Panc1 (cell line): Measurements from ENCODE around the gene NPW. TPM values are rescaled to one million over a fixed set of nuclear protein-coding genes. Genes with fewer than 3 reads are reported as not detected.
A peak's percentile ranks its signal among the peaks of the same experiment; 100 is the strongest.

Experiments used
- ATAC-seq: fragments of 200-7000 bp; cut with Tn5 transposase; 2 replicates; pipeline ENCODE4 v1.9.1; 2020; ENCODE audit warnings: mild to moderate bottlenecking, moderate library complexity
- BruUV-seq: library from RNA; stranded (reverse); fragments of 400-500 nt; replicated peaks from 2 replicates; lab custom pipeline; 2021; lab: Mats Ljungman, UMichigan
- CTCF ChIA-PET: fragments of 300-600 bp; sonication (Branson Sonifier 250); formaldehyde crosslinking; loops from one replicate; lab custom pipeline; 2022; ENCODE audit warnings: antibody characterized with exemption; lab: Charles Lee
- POLR2A ChIA-PET: fragments of 300-600 bp; sonication (Branson Sonifier 250); formaldehyde crosslinking; loops from one replicate; lab custom pipeline; 2022; ENCODE audit warnings: antibody characterized with exemption; lab: Charles Lee
- DNase-seq: peaks from one replicate; pipeline ENCODE4 v3.0.0-alpha.2; 2010; ENCODE audit warnings: low read depth, low spot score
- H3K27ac ChIP-seq: 2 replicates; pipeline ENCODE4 v1.5.1; 2011; ENCODE audit warnings: mild to moderate bottlenecking, low read length, inconsistent platforms
- H3K27me3 ChIP-seq: fragments of 200-500 bp; sonication (Bioruptor generic); 2 replicates; pipeline ENCODE4 v1.6.0; 2014; ENCODE audit warnings: low read length, inconsistent platforms; ENCODE audit not compliant: control insufficient read depth, insufficient read depth
- H3K36me3 ChIP-seq: fragments of 200-500 bp; sonication (Bioruptor generic); 2 replicates; pipeline ENCODE4 v1.5.1; 2014; ENCODE audit warnings: inconsistent platforms, mild to moderate bottlenecking, low read length, moderate library complexity; ENCODE audit not compliant: control insufficient read depth, insufficient read depth
- H3K4me1 ChIP-seq: 2 replicates; pipeline ENCODE4 v1.5.1; 2011; ENCODE audit warnings: inconsistent platforms, mild to moderate bottlenecking, low read length, moderate library complexity; ENCODE audit not compliant: control insufficient read depth, insufficient read depth
- H3K4me3 ChIP-seq, 2 experiments: 2 replicates each; pipeline ENCODE4 v1.5.1; 2011 to 2012; ENCODE audit warnings: low read depth in 2 of 2, low read length in 2 of 2, mild to moderate bottlenecking in 2 of 2, inconsistent platforms in 1 of 2, moderate library complexity in 1 of 2
- H3K9me3 ChIP-seq: fragments of 200-500 bp; sonication (Bioruptor generic); 2 replicates; pipeline ENCODE4 v1.5.1; 2014; ENCODE audit warnings: low read depth, mild to moderate bottlenecking, inconsistent platforms, low read length, moderate library complexity; ENCODE audit not compliant: control insufficient read depth, insufficient read depth
- POLR2AphosphoS5 ChIP-seq: IDR thresholded peaks from 2 replicates; pipeline ENCODE4 v1.6.1; 2012; ENCODE audit warnings: mild to moderate bottlenecking, low read depth, low read length, moderate library complexity
- SIN3A ChIP-seq: IDR thresholded peaks from 2 replicates; pipeline ENCODE4 v1.6.1; 2012; ENCODE audit warnings: low read depth, mild to moderate bottlenecking, low read length, moderate library complexity, borderline replicate concordance; ENCODE audit not compliant: insufficient read depth
- TCF7L2 ChIP-seq: IDR thresholded peaks from 2 replicates; pipeline ENCODE4 v1.6.1; 2011; ENCODE audit warnings: mild to moderate bottlenecking, low read depth, low read length, inconsistent platforms
- in situ Hi-C: cut with HindIII; loops from 2 replicates; pipeline ENCODE4 v1.10.0; 2016; ENCODE audit warnings: low sequenced_read_pairs, low pct_unique_long_range_greater_than_20kb
- intact Hi-C: fragments of 100-400 bp; cut with micrococcal nuclease; formaldehyde crosslinking; loops from one replicate; pipeline ENCODE4 v1.10.0; 2022; ENCODE audit not compliant: unreplicated experiment
- total RNA-seq: library from RNA; stranded (reverse); gene quantifications from one replicate; pipeline ENCODE4 v1.2.1, GENCODE V29; 2021; ENCODE audit not compliant: unreplicated experiment
- TF ChIP-seq, protein P1 (sequence below), 2 experiments: IDR thresholded peaks; 2 replicates each; pipeline ENCODE4 v1.6.1; 2011 to 2012; ENCODE audit warnings: low read depth in 2 of 2, control low read depth in 1 of 2, low read length in 1 of 2, mild to moderate bottlenecking in 1 of 2, moderate library complexity in 1 of 2; ENCODE audit not compliant: insufficient read depth in 1 of 2
- TF ChIP-seq, protein P2 (sequence below): fragments of 450-650 bp; IDR thresholded peaks from 2 replicates; pipeline ENCODE4 v1.5.1; 2017; ENCODE audit warnings: mild to moderate bottlenecking

NPW gene
- total RNA-seq, 1 experiment from 2014 or later: 15.3 TPM

DNA sequence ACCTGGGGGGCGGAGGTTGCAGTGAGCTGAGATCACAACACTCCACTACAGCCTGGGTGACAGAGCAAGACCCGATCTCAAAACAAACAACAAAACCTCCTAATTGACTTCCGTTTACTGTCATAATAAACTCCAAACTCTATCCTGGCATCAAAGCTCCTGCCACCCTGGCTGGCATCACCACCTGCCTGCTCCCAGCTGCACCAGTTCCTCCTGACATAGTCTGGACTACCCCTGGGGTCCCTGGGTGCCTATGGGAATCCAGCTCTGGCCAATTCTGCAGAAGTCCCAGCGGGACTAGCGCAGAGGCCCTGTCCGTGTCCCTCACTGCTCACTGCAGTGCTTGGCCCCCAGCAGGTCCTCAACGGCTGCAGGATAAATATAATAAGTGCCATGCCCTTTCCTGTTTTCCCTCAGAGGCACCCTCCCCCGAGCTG, 27.3 kb downstream of the NPW start:
- no peaks in the 10 kb centered on the region for H3K9me3 ChIP-seq
- in situ Hi-C loops (no loop called here), intact Hi-C loops (no loop called here)
- H3K4me1 ChIP-seq: peaks cover 21% of the 10 kb centered on the region
- POLR2A ChIA-PET: no interaction called here
- CTCF ChIA-PET: no interaction called here
- BruUV-seq: no TSS peak
- H3K27ac ChIP-seq: peak overlapping the region; percentile 72
- no peaks in the 10 kb centered on the region; the same call in 1 of the 2 replicates for H3K36me3 ChIP-seq
- no peak for DNase-seq
- H3K4me3 ChIP-seq: peak overlapping the region; percentile 77 to 96
- ATAC-seq: peak; percentile 55
- TF ChIP-seq TCF7L2 (no peak), SIN3A (no peak), POLR2AphosphoS5 (no peak)
- TF ChIP-seq, protein P1, sequence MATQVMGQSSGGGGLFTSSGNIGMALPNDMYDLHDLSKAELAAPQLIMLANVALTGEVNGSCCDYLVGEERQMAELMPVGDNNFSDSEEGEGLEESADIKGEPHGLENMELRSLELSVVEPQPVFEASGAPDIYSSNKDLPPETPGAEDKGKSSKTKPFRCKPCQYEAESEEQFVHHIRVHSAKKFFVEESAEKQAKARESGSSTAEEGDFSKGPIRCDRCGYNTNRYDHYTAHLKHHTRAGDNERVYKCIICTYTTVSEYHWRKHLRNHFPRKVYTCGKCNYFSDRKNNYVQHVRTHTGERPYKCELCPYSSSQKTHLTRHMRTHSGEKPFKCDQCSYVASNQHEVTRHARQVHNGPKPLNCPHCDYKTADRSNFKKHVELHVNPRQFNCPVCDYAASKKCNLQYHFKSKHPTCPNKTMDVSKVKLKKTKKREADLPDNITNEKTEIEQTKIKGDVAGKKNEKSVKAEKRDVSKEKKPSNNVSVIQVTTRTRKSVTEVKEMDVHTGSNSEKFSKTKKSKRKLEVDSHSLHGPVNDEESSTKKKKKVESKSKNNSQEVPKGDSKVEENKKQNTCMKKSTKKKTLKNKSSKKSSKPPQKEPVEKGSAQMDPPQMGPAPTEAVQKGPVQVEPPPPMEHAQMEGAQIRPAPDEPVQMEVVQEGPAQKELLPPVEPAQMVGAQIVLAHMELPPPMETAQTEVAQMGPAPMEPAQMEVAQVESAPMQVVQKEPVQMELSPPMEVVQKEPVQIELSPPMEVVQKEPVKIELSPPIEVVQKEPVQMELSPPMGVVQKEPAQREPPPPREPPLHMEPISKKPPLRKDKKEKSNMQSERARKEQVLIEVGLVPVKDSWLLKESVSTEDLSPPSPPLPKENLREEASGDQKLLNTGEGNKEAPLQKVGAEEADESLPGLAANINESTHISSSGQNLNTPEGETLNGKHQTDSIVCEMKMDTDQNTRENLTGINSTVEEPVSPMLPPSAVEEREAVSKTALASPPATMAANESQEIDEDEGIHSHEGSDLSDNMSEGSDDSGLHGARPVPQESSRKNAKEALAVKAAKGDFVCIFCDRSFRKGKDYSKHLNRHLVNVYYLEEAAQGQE (IDR thresholded peaks at IDR 0.05; ENCODE audit: insufficient read depth in 1 of 2, low read depth in 2 of 2, low read length in 1 of 2): no peak
- TF ChIP-seq, protein P2, sequence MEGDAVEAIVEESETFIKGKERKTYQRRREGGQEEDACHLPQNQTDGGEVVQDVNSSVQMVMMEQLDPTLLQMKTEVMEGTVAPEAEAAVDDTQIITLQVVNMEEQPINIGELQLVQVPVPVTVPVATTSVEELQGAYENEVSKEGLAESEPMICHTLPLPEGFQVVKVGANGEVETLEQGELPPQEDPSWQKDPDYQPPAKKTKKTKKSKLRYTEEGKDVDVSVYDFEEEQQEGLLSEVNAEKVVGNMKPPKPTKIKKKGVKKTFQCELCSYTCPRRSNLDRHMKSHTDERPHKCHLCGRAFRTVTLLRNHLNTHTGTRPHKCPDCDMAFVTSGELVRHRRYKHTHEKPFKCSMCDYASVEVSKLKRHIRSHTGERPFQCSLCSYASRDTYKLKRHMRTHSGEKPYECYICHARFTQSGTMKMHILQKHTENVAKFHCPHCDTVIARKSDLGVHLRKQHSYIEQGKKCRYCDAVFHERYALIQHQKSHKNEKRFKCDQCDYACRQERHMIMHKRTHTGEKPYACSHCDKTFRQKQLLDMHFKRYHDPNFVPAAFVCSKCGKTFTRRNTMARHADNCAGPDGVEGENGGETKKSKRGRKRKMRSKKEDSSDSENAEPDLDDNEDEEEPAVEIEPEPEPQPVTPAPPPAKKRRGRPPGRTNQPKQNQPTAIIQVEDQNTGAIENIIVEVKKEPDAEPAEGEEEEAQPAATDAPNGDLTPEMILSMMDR: no peak
- H3K27me3 ChIP-seq: no peaks in the 10 kb centered on the region

DNA sequence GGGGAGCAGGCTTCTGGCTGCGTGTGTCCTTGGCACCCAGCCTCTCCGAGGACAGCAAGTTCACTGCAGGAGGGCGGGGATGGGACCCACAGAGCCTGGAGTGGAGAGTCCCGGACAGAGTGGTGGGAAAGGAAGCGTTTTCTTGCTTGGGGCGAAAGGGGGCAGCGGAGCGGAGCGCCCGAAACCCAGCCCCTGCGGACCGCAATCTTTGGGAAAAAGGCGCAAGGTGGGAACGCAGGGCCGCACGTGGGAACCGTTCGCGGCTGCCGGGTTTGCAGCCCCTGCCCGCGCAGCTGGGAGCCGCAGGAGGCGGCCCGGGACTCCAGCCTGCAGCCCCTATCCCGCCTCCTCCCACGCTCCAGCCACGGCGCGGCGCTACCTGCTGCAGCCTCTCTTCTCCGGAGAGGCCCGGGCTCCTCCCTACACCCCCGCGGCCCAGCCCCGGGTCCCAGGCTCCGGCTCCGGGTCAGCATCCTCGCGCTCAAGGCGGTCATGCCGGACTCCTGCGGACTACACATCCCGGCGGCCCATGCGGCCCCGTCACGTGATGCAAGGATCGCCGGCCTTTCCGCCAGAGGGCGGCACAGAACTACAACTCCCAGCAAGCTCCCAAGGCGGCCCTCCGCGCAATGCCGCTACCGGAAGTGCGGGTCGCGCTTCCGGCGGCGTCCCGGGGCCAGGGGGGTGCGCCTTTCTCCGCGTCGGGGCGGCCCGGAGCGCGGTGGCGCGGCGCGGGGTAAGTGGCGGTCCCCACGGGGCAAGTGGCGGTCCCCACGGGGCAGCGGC, 27.9 kb downstream of the NPW start, which contains the start of the genes NTHL1 and TSC2:
NTHL1 (minus strand) TSS at position 505 of the 786 bp plus-strand sequence; CDS start at position 494, 11 bp downstream.
TSC2 (plus strand) TSS at position 656 of the 786 bp plus-strand sequence. CDS start 631 bp downstream, outside the sequence.
- Histone ChIP-seq H3K36me3 (no peaks in the 10 kb centered on the region; the same call in 1 of the 2 replicates), H3K4me1 (peaks cover 15% of the 10 kb centered on the region), H3K27me3 (no peaks in the 10 kb centered on the region), H3K27ac (peak within 1 kb of the TSS; percentile 84), H3K4me3 (peak within 1 kb of the TSS; percentile 77 to 96), H3K9me3 (no peaks in the 10 kb centered on the region)
- ChIA-PET POLR2A (interaction anchor here (1.3 kb wide), 1 partner anchor 83 kb away, joined by 4 read pairs; the partner anchor contains the start of gene RPS2), CTCF (interaction anchor here (0.6 to 1.1 kb wide), 4 partner anchors 9 to 409 kb away, joined by 3 to 9 read pairs (median 4); partner anchors contain the start of gene PKD1)
- ATAC-seq (peak; percentile 95), DNase-seq (peak; percentile 85)
- intact Hi-C loops: no loop called here
- BruUV-seq: no TSS peak
- peak; percentile 60; the same call in 1 of the 2 replicates for TF ChIP-seq POLR2AphosphoS5
- TF ChIP-seq, protein P2: no peak
- peak; percentile 54; the same call in 1 of the 2 replicates for TF ChIP-seq SIN3A
- TF ChIP-seq, protein P1 (IDR thresholded peaks at IDR 0.05; ENCODE audit: insufficient read depth in 1 of 2, low read depth in 2 of 2, low read length in 1 of 2): no peak
- no peak for TF ChIP-seq TCF7L2
- in situ Hi-C loops: no loop called here
